AG09319 (cell line): ENCODE measurements around the gene FOXL3.

ENCODE experiments used
- DNase-seq: peaks from one replicate; pipeline ENCODE4 v3.0.0-alpha.2; 2010; ENCODE audit warnings: low read depth; ENCODE audit errors: extremely low read depth
- CTCF ChIP-seq: IDR thresholded peaks from 2 replicates; pipeline ENCODE4 v1.5.1; 2011; ENCODE audit warnings: low read depth, mild to moderate bottlenecking, inconsistent platforms, low read length, moderate library complexity

The FOXL3 gene

GRCh38 chr7:309586-310228 lies 19.7 kb downstream of the FOXL3 start:
- TF ChIP-seq CTCF: no peak
- no peak for DNase-seq

- no peak for TF ChIP-seq CTCF
- DNase-seq: no peak
Observed at GRCh38 chr7:311131-311680, 21.2 kb downstream of the FOXL3 start.

GRCh38 chr7:311796-312195 lies 21.8 kb downstream of the FOXL3 start:
- no peak for DNase-seq
- no peak for TF ChIP-seq CTCF

- no peak for TF ChIP-seq CTCF
- DNase-seq: no peak
Observed at GRCh38 chr7:312424-312823, 22.5 kb downstream of the FOXL3 start.

- DNase-seq: no peak
- TF ChIP-seq CTCF: no peak
Observed at GRCh38 chr7:314853-315252, 24.9 kb downstream of the FOXL3 start.

GRCh38 chr7:315516-316265 lies 25.7 kb downstream of the FOXL3 start:
- no peak for TF ChIP-seq CTCF
- DNase-seq: no peak
